Fibroblast of peridontal ligament (primary cell): Measurements from ENCODE around the gene CRIP3.
"Not testable (repeated sequence)": the region's sequence is repeated elsewhere in the genome, so short reads cannot be mapped to it uniquely, and the experiment has no call there.

Experiments used
- DNase-seq: peaks from one replicate; pipeline ENCODE4 v3.0.0-alpha.2; 2010; ENCODE audit errors: extremely low read depth

Gene CRIP3

GRCh38 chr6:43306086-43306485 lies 2.5 kb downstream of the CRIP3 start:
- no peak for DNase-seq

GRCh38 chr6:43304882-43305281 lies 3.7 kb downstream of the CRIP3 start:
- no peak for DNase-seq

GRCh38 chr6:43304361-43304760 lies 4.3 kb downstream of the CRIP3 start:
- no peak for DNase-seq

GRCh38 chr6:43303751-43304331 lies 4.8 kb downstream of the CRIP3 start:
- DNase-seq = no peak

- not testable (repeated sequence) for DNase-seq
Observed at GRCh38 chr6:43303006-43303405, 5.6 kb downstream of the CRIP3 start.

- no peak for DNase-seq
Observed at GRCh38 chr6:43302126-43302525, 6.5 kb downstream of the CRIP3 start.

GRCh38 chr6:43301081-43301870 lies 7.3 kb downstream of the CRIP3 start:
- DNase-seq = no peak

GRCh38 chr6:43299338-43300293 lies 9.0 kb downstream of the CRIP3 start:
- DNase-seq = no peak

- DNase-seq = no peak
Observed at GRCh38 chr6:43298565-43299337, 9.9 kb downstream of the CRIP3 start.

GRCh38 chr6:43297644-43298564 lies 10.7 kb downstream of the CRIP3 start, which contains the start of gene SLC22A7:
SLC22A7 (plus strand) TSS chr6:43298260; CDS start chr6:43298359, 99 bp downstream.
- no peak for DNase-seq

GRCh38 chr6:43296780-43297497 lies 11.7 kb downstream of the CRIP3 start:
- DNase-seq = no peak

GRCh38 chr6:43295456-43295855 lies 13.2 kb downstream of the CRIP3 start:
- no peak for DNase-seq

- no peak for DNase-seq
Observed at GRCh38 chr6:43294536-43294935, 14.1 kb downstream of the CRIP3 start.

- DNase-seq = no peak
Observed at GRCh38 chr6:43293698-43294097, 14.9 kb downstream of the CRIP3 start.

GRCh38 chr6:43292763-43293318 lies 15.8 kb downstream of the CRIP3 start:
- no peak for DNase-seq

- DNase-seq = no peak
Observed at GRCh38 chr6:43292341-43292740, 16.3 kb downstream of the CRIP3 start.

- DNase-seq = no peak
Observed at GRCh38 chr6:43291708-43292107, 16.9 kb downstream of the CRIP3 start.

- DNase-seq = peak; percentile 19
Observed at GRCh38 chr6:43290905-43291355, 17.7 kb downstream of the CRIP3 start.

GRCh38 chr6:43290339-43290904 lies 18.2 kb downstream of the CRIP3 start:
- DNase-seq = no peak
